ENCODE data around the gene ZC3HAV1L.
A peak's percentile ranks its signal among the peaks of the same experiment; 100 is the strongest.
"Not testable (repeated sequence)": the region's sequence is repeated elsewhere in the genome, so short reads cannot be mapped to it uniquely, and the experiment has no call there.

The ZC3HAV1L gene

GRCh38 chr7:139035586-139036353 is at the start of gene ZC3HAV1L:
Gene ZC3HAV1L (minus strand): TSS chr7:139036042. CDS start chr7:139036017, 25 bp downstream.
- Histone ChIP-seq H3K4me1 (ENCODE audit: control insufficient read depth, insufficient read depth, low read length) (peaks cover 4% of the 10 kb centered on the region), H3K27me3 (ENCODE audit: control insufficient read depth, insufficient read depth, low read length) (no peaks in the 10 kb centered on the region), H3K9me3 (ENCODE audit: control insufficient read depth, low read length) (no peaks in the 10 kb centered on the region), H3K9ac (ENCODE audit: low read length) (peak within 1 kb of the TSS; percentile 68), H3K36me3 (ENCODE audit: control insufficient read depth, insufficient read depth, low read length) (no peaks in the 10 kb centered on the region), H3K4me3 (ENCODE audit: low read length) (peak within 1 kb of the TSS; percentile 8)

- H3K36me3 ChIP-seq (ENCODE audit: control insufficient read depth, insufficient read depth, low read length): no peaks in the 10 kb centered on the region
- no peak overlapping the region for H3K4me3 ChIP-seq (ENCODE audit: low read length)
- no peak overlapping the region for H3K9ac ChIP-seq (ENCODE audit: low read length)
- no peaks in the 10 kb centered on the region for H3K4me1 ChIP-seq (ENCODE audit: control insufficient read depth, insufficient read depth, low read length)
- no peaks in the 10 kb centered on the region for H3K9me3 ChIP-seq (ENCODE audit: control insufficient read depth, low read length)
- H3K27me3 ChIP-seq (ENCODE audit: control insufficient read depth, insufficient read depth, low read length): no peaks in the 10 kb centered on the region
Measured at GRCh38 chr7:139084709-139085108, 48.9 kb upstream of the ZC3HAV1L start.

GRCh38 chr7:139081584-139081983 is 45.7 kb upstream of the ZC3HAV1L start:
- Histone ChIP-seq H3K4me1 (ENCODE audit: control insufficient read depth, insufficient read depth, low read length) (no peaks in the 10 kb centered on the region), H3K9me3 (ENCODE audit: control insufficient read depth, low read length) (no peaks in the 10 kb centered on the region), H3K4me3 (ENCODE audit: low read length) (no peak overlapping the region), H3K27me3 (ENCODE audit: control insufficient read depth, insufficient read depth, low read length) (no peaks in the 10 kb centered on the region), H3K36me3 (ENCODE audit: control insufficient read depth, insufficient read depth, low read length) (no peaks in the 10 kb centered on the region), H3K9ac (ENCODE audit: low read length) (no peak overlapping the region)

GRCh38 chr7:139080905-139081304 is 45.1 kb upstream of the ZC3HAV1L start:
- Histone ChIP-seq H3K36me3 (ENCODE audit: control insufficient read depth, insufficient read depth, low read length) (no peaks in the 10 kb centered on the region), H3K4me3 (ENCODE audit: low read length) (no peak overlapping the region)

GRCh38 chr7:139079861-139080260 is 44.0 kb upstream of the ZC3HAV1L start:
- Histone ChIP-seq H3K4me3 (ENCODE audit: low read length) (no peak overlapping the region), H3K9ac (ENCODE audit: low read length) (no peak overlapping the region), H3K27me3 (ENCODE audit: control insufficient read depth, insufficient read depth, low read length) (no peaks in the 10 kb centered on the region), H3K4me1 (ENCODE audit: control insufficient read depth, insufficient read depth, low read length) (no peaks in the 10 kb centered on the region), H3K36me3 (ENCODE audit: control insufficient read depth, insufficient read depth, low read length) (no peaks in the 10 kb centered on the region), H3K9me3 (ENCODE audit: control insufficient read depth, low read length) (no peaks in the 10 kb centered on the region)

More at GRCh38 chr7:139080905-139081304, 45.1 kb upstream of the ZC3HAV1L start:
- no peaks in the 10 kb centered on the region for H3K4me1 ChIP-seq (ENCODE audit: control insufficient read depth, insufficient read depth, low read length)
- H3K27me3 ChIP-seq (ENCODE audit: control insufficient read depth, insufficient read depth, low read length): no peaks in the 10 kb centered on the region
- no peaks in the 10 kb centered on the region for H3K9me3 ChIP-seq (ENCODE audit: control insufficient read depth, low read length)
- no peak overlapping the region for H3K9ac ChIP-seq (ENCODE audit: low read length)

GRCh38 chr7:139078911-139079310 is 43.1 kb upstream of the ZC3HAV1L start:
- H3K4me1 ChIP-seq (ENCODE audit: control insufficient read depth, insufficient read depth, low read length): no peaks in the 10 kb centered on the region
- no peaks in the 10 kb centered on the region for H3K36me3 ChIP-seq (ENCODE audit: control insufficient read depth, insufficient read depth, low read length)
- H3K9me3 ChIP-seq (ENCODE audit: control insufficient read depth, low read length): no peaks in the 10 kb centered on the region

GRCh38 chr7:139078399-139078798 is 42.6 kb upstream of the ZC3HAV1L start:
- no peaks in the 10 kb centered on the region for H3K27me3 ChIP-seq (ENCODE audit: control insufficient read depth, insufficient read depth, low read length)
- H3K9me3 ChIP-seq (ENCODE audit: control insufficient read depth, low read length): no peaks in the 10 kb centered on the region
- H3K36me3 ChIP-seq (ENCODE audit: control insufficient read depth, insufficient read depth, low read length): no peaks in the 10 kb centered on the region
- no peak overlapping the region for H3K4me3 ChIP-seq (ENCODE audit: low read length)
- no peak overlapping the region for H3K9ac ChIP-seq (ENCODE audit: low read length)
- no peaks in the 10 kb centered on the region for H3K4me1 ChIP-seq (ENCODE audit: control insufficient read depth, insufficient read depth, low read length)

More at GRCh38 chr7:139078911-139079310, 43.1 kb upstream of the ZC3HAV1L start:
- no peaks in the 10 kb centered on the region for H3K27me3 ChIP-seq (ENCODE audit: control insufficient read depth, insufficient read depth, low read length)
- no peak overlapping the region for H3K4me3 ChIP-seq (ENCODE audit: low read length)
- H3K9ac ChIP-seq (ENCODE audit: low read length): no peak overlapping the region

GRCh38 chr7:139077706-139078105 is 41.9 kb upstream of the ZC3HAV1L start:
- not testable (repeated sequence) for H3K9me3 ChIP-seq (ENCODE audit: control insufficient read depth, low read length); H3K36me3 ChIP-seq (ENCODE audit: control insufficient read depth, insufficient read depth, low read length); H3K27me3 ChIP-seq (ENCODE audit: control insufficient read depth, insufficient read depth, low read length); H3K4me1 ChIP-seq (ENCODE audit: control insufficient read depth, insufficient read depth, low read length); H3K4me3 ChIP-seq (ENCODE audit: low read length); H3K9ac ChIP-seq (ENCODE audit: low read length)

GRCh38 chr7:139075871-139076686 is 40.2 kb upstream of the ZC3HAV1L start:
- Histone ChIP-seq H3K9me3 (ENCODE audit: control insufficient read depth, low read length) (no peaks in the 10 kb centered on the region), H3K27me3 (ENCODE audit: control insufficient read depth, insufficient read depth, low read length) (no peaks in the 10 kb centered on the region), H3K36me3 (ENCODE audit: control insufficient read depth, insufficient read depth, low read length) (peaks cover 6% of the 10 kb centered on the region)

GRCh38 chr7:139075031-139075652 is 39.3 kb upstream of the ZC3HAV1L start:
- Histone ChIP-seq H3K9me3 (ENCODE audit: control insufficient read depth, low read length) (no peaks in the 10 kb centered on the region), H3K4me3 (ENCODE audit: low read length) (no peak overlapping the region), H3K9ac (ENCODE audit: low read length) (peak overlapping the region; percentile 29), H3K4me1 (ENCODE audit: control insufficient read depth, insufficient read depth, low read length) (no peaks in the 10 kb centered on the region), H3K36me3 (ENCODE audit: control insufficient read depth, insufficient read depth, low read length) (peaks cover 6% of the 10 kb centered on the region), H3K27me3 (ENCODE audit: control insufficient read depth, insufficient read depth, low read length) (no peaks in the 10 kb centered on the region)

More at GRCh38 chr7:139075871-139076686, 40.2 kb upstream of the ZC3HAV1L start:
- H3K9ac ChIP-seq (ENCODE audit: low read length): no peak overlapping the region
- no peak overlapping the region for H3K4me3 ChIP-seq (ENCODE audit: low read length)
- H3K4me1 ChIP-seq (ENCODE audit: control insufficient read depth, insufficient read depth, low read length): no peaks in the 10 kb centered on the region

GRCh38 chr7:139072796-139073195 is 37.0 kb upstream of the ZC3HAV1L start:
- Histone ChIP-seq H3K4me1 (ENCODE audit: control insufficient read depth, insufficient read depth, low read length) (no peaks in the 10 kb centered on the region), H3K36me3 (ENCODE audit: control insufficient read depth, insufficient read depth, low read length) (peaks cover 9% of the 10 kb centered on the region), H3K4me3 (ENCODE audit: low read length) (no peak overlapping the region), H3K27me3 (ENCODE audit: control insufficient read depth, insufficient read depth, low read length) (no peaks in the 10 kb centered on the region), H3K9ac (ENCODE audit: low read length) (no peak overlapping the region), H3K9me3 (ENCODE audit: control insufficient read depth, low read length) (no peaks in the 10 kb centered on the region)

GRCh38 chr7:139071680-139072079 is 35.8 kb upstream of the ZC3HAV1L start:
- Histone ChIP-seq H3K4me1 (ENCODE audit: control insufficient read depth, insufficient read depth, low read length) (no peaks in the 10 kb centered on the region), H3K36me3 (ENCODE audit: control insufficient read depth, insufficient read depth, low read length) (peaks cover 9% of the 10 kb centered on the region), H3K9me3 (ENCODE audit: control insufficient read depth, low read length) (no peaks in the 10 kb centered on the region), H3K4me3 (ENCODE audit: low read length) (no peak overlapping the region), H3K9ac (ENCODE audit: low read length) (no peak overlapping the region), H3K27me3 (ENCODE audit: control insufficient read depth, insufficient read depth, low read length) (no peaks in the 10 kb centered on the region)

All from mucosa of stomach (tissue), 1 donor.